Gastroesophageal sphincter (tissue), 3 donors: ENCODE measurements around the gene STUM.

Experiments used
- EP300 ChIP-seq: sonication (generic); formaldehyde crosslinking; IDR thresholded peaks from one replicate; pipeline ENCODE4 v1.6.1; 2017; ENCODE audit warnings: antibody characterized with exemption, mild to moderate bottlenecking
- POLR2A ChIP-seq, 2 donors: fragments of 450-650 bp; IDR thresholded peaks; one replicate each; pipeline ENCODE4 v1.6.1; 2017; ENCODE audit warnings: antibody characterized with exemption in 2 of 2, mild to moderate bottlenecking in 2 of 2, moderate library complexity in 1 of 2
- POLR2AphosphoS5 ChIP-seq: sonication (generic); formaldehyde crosslinking; IDR thresholded peaks from one replicate; pipeline ENCODE4 v1.6.1; 2017; ENCODE audit warnings: antibody characterized with exemption
- TF ChIP-seq, protein P1 (sequence below), 4 experiments: fragments of 200-600 bp in 2 of 4; fragments of 450-650 bp in 2 of 4; sonication (generic) in 1 of 4; IDR thresholded peaks; one replicate each; pipeline ENCODE4 v1.5.1; 2017 to 2019; ENCODE audit warnings: antibody characterized with exemption in 4 of 4, mild to moderate bottlenecking in 2 of 4, moderate library complexity in 2 of 4

DNA sequence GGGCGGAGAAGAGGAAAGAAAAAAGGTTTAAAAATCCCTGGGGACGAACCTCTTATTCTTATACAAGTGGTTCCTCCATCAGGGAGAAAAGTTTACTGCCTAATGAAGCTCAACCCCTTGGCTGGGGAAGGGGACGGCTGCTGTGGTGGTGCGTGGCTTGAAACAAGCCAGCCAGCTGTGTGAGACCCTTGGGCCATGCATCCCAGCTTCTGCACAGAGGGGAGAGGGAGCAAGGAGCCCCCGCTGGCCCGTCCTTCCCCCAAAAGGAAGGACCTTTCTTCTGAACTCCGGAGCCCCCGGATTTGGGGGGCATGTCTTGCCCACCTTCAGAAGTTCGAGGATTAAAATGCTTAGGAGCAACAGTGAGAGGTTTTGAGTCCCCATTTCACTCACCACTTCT is 67.3 kb downstream of the STUM start:
- TF ChIP-seq, protein P1, sequence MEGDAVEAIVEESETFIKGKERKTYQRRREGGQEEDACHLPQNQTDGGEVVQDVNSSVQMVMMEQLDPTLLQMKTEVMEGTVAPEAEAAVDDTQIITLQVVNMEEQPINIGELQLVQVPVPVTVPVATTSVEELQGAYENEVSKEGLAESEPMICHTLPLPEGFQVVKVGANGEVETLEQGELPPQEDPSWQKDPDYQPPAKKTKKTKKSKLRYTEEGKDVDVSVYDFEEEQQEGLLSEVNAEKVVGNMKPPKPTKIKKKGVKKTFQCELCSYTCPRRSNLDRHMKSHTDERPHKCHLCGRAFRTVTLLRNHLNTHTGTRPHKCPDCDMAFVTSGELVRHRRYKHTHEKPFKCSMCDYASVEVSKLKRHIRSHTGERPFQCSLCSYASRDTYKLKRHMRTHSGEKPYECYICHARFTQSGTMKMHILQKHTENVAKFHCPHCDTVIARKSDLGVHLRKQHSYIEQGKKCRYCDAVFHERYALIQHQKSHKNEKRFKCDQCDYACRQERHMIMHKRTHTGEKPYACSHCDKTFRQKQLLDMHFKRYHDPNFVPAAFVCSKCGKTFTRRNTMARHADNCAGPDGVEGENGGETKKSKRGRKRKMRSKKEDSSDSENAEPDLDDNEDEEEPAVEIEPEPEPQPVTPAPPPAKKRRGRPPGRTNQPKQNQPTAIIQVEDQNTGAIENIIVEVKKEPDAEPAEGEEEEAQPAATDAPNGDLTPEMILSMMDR (IDR thresholded peaks at IDR 0.05) = no peak
- TF ChIP-seq POLR2A (IDR thresholded peaks at IDR 0.05) (no peak), POLR2AphosphoS5 (no peak), EP300 (no peak)
